ENCODE measurements around the gene FAM114A2. TPM values are rescaled to one million over a fixed set of nuclear protein-coding genes. Genes with fewer than 3 reads are reported as not detected.

Gene FAM114A2
- total RNA-seq, 2 donors from 2014 or later = 8.9 to 31.1 TPM

DNA sequence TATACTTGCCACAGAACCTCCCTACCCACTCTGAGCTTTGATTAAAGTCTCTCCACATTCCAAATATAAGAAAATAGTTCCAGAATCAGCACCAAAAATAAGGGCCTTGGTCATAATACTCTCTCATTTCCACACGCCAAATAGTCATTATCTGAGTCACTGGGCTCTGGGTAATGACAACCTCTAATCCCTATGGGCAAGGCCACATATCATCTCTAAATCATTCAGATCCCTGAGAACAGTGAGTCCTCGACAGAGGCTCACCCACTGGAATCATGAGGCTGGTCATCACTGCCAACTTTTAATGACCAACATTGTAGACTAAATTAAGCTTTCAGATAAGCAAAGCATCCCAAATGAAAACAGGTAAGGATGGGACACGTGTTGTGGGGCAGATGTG is 28.1 kb downstream of the FAM114A2 start:
- H3K4me3 ChIP-seq = no peak overlapping the region
- WGBS, 2 donors = 69 to 71% methylated on average over 3 of the region's 3 CpGs
- H3K27me3 ChIP-seq = no peaks in the 10 kb centered on the region
- no peak overlapping the region for H3K27ac ChIP-seq
- H3K36me3 ChIP-seq (replicated peaks in 1 of 2; ENCODE audit: insufficient read depth in 1 of 2, low read depth in 2 of 2) = peaks cover 0 to 5% of the 10 kb centered on the region in 2 donors
- DNase-seq = no peak
- no peaks in the 10 kb centered on the region for H3K4me1 ChIP-seq
- TF ChIP-seq, protein P1, sequence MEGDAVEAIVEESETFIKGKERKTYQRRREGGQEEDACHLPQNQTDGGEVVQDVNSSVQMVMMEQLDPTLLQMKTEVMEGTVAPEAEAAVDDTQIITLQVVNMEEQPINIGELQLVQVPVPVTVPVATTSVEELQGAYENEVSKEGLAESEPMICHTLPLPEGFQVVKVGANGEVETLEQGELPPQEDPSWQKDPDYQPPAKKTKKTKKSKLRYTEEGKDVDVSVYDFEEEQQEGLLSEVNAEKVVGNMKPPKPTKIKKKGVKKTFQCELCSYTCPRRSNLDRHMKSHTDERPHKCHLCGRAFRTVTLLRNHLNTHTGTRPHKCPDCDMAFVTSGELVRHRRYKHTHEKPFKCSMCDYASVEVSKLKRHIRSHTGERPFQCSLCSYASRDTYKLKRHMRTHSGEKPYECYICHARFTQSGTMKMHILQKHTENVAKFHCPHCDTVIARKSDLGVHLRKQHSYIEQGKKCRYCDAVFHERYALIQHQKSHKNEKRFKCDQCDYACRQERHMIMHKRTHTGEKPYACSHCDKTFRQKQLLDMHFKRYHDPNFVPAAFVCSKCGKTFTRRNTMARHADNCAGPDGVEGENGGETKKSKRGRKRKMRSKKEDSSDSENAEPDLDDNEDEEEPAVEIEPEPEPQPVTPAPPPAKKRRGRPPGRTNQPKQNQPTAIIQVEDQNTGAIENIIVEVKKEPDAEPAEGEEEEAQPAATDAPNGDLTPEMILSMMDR (IDR thresholded peaks at IDR 0.05) = no peak
- no peak for ATAC-seq
- intact Hi-C loops (cut with DNase I) = no loop called here
- peaks cover 0 to 9% (median 0%) of the 10 kb centered on the region in 3 donors for H3K9me3 ChIP-seq

DNA sequence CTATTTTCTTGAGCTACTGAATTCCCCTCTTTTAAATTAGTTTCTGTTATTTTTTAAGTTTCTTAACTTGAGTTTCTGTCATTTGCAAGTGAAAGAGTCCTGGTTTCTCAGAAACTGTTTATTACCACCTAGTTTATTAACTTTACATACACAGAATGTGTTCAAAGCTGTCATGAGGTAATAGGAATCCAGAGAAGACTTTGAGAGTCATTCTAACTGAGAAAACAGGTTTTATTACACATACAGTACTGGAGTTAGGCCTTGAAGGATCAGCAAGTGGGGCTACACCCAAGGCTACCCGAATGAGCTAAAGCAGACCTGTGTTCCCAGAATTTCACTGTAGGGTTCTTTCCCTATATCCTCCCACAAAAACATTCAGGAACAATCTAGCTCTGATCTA is 33.1 kb downstream of the FAM114A2 start:
- no peaks in the 10 kb centered on the region for H3K4me1 ChIP-seq
- H3K27ac ChIP-seq = no peak overlapping the region
- DNase-seq = no peak
- 82 to 94% methylated on average over 1 of the region's 1 CpG for WGBS, 2 donors
- no peaks in the 10 kb centered on the region for H3K27me3 ChIP-seq
- H3K9me3 ChIP-seq = no peaks in the 10 kb centered on the region
- intact Hi-C loops (cut with DNase I) = no loop called here
- ATAC-seq = no peak
- no peak overlapping the region for H3K4me3 ChIP-seq
- no peak for TF ChIP-seq POLR2A (IDR thresholded peaks at IDR 0.05)
- TF ChIP-seq, protein P1 (IDR thresholded peaks at IDR 0.05) = no peak
- peaks cover 0 to 5% of the 10 kb centered on the region in 2 donors for H3K36me3 ChIP-seq (replicated peaks in 1 of 2; ENCODE audit: insufficient read depth in 1 of 2, low read depth in 2 of 2)

DNA sequence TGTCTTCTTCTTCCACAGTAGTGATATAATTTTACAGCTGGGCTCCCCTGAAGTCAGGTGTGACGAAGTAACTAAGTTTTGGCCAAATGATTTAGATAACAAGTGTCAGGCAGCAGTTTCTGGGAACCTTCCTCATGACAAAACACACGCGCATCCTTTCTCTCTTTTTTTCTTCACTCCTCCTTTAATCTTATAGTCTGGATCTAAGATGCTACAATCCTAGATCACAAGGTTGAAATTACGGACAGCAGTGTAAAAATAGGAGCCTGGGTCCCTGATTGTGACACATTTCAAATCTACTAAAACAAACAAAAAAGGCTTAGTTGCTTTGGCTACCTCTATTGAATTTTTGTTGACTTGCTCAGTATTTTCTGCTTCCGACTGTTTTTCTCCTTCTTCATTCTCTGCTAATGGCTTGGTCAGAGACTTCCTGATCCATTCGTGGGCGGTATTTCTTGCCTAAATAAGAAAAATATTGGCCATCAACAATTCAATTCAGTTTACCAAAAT is 36.1 kb downstream of the FAM114A2 start:
- Histone ChIP-seq H3K4me1 (no peaks in the 10 kb centered on the region), H3K27me3 (no peaks in the 10 kb centered on the region), H3K36me3 (replicated peaks in 1 of 2; ENCODE audit: insufficient read depth in 1 of 2, low read depth in 2 of 2) (peaks cover 0 to 8% of the 10 kb centered on the region in 2 donors), H3K27ac (peak overlapping the region in 2 of 4 donors; percentile 40 to 44), H3K9me3 (no peaks in the 10 kb centered on the region), H3K4me3 (no peak overlapping the region)
- intact Hi-C loops (cut with DNase I) = no loop called here
- ATAC-seq (no peak), DNase-seq (no peak)
- TF ChIP-seq, protein P1 (IDR thresholded peaks at IDR 0.05) = no peak
- TF ChIP-seq POLR2A (IDR thresholded peaks at IDR 0.05) = no peak
- WGBS, 2 donors = 75 to 80% methylated on average over 7 of the region's 7 CpGs

DNA sequence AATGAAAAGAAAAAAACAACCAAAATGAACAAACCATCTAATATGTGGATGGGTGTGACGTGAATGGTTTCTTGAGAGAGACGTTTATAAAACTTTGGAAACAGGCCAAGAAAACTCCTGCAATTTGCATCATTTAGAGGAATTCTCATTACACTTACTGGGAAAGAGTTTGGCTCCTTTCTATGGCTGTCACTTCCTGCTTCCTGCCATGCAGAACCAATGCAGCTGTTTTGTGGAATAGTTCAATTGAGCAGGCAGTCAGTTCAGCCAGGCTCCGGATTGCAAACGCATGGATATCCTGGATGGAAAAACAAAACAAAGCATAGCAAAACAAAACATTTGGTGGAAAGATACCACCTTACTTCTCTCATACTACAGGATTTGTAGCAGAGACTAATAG is 36.6 kb downstream of the FAM114A2 start:
- H3K27me3 ChIP-seq = no peaks in the 10 kb centered on the region
- intact Hi-C loops (cut with DNase I) = no loop called here
- peak in 3 of 4 donors; percentile 10 to 18 (median 17) for DNase-seq
- 66 to 81% methylated on average over 4 of the region's 4 CpGs for whole genome bisulfite sequencing, 2 donors
- peak overlapping the region in 2 of 4 donors; percentile 40 to 44 for H3K27ac ChIP-seq
- H3K4me3 ChIP-seq = no peak overlapping the region
- no peak for TF ChIP-seq POLR2A (IDR thresholded peaks at IDR 0.05)
- TF ChIP-seq, protein P1 (IDR thresholded peaks at IDR 0.05) = no peak
- no peaks in the 10 kb centered on the region for H3K4me1 ChIP-seq
- no peaks in the 10 kb centered on the region for H3K9me3 ChIP-seq
- ATAC-seq = peak; percentile 71
- peaks cover 0 to 11% of the 10 kb centered on the region in 2 donors for H3K36me3 ChIP-seq (replicated peaks in 1 of 2; ENCODE audit: insufficient read depth in 1 of 2, low read depth in 2 of 2)

DNA sequence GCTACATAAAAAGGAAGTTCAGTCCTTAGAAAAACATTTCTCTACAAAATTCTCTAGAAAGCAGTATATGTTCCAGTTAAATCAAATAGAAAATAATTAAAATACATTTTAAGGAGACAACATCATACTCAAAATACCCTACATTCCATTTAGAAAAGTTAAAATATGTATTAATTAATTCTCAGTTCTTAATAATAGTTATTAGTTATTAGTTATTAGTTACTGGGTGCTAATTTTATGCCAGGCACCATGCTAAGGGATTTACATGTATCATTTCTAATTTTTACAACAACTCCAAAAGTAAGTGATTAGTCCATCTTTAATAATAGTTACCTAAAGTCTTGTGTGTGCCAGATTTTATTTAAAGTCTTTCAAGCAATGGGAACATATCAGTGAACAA is 38.0 kb downstream of the FAM114A2 start:
- Histone ChIP-seq H3K4me3 (no peak overlapping the region), H3K4me1 (no peaks in the 10 kb centered on the region), H3K36me3 (replicated peaks in 1 of 2; ENCODE audit: insufficient read depth in 1 of 2, low read depth in 2 of 2) (peaks cover 0 to 11% of the 10 kb centered on the region in 2 donors), H3K27me3 (no peaks in the 10 kb centered on the region), H3K9me3 (no peaks in the 10 kb centered on the region), H3K27ac (no peak overlapping the region)
- intact Hi-C loops (cut with DNase I) = no loop called here
- DNase-seq (no peak), ATAC-seq (no peak)
- TF ChIP-seq, protein P1 (IDR thresholded peaks at IDR 0.05) = no peak
- no peak for TF ChIP-seq POLR2A (IDR thresholded peaks at IDR 0.05)

Measured in body of pancreas (tissue), 4 donors.